GM19328 (cell line): Measurements from ENCODE around the gene HS6ST3.

ENCODE experiments used
- ATAC-seq: cut with Tn5 transposase; IDR thresholded peaks from one replicate; pipeline ENCODE4 v1.9.1; 2021; ENCODE audit warnings: mild to moderate bottlenecking, moderate library complexity; ENCODE audit not compliant: unreplicated experiment

The HS6ST3 gene

GRCh38 chr13:96696389-96696900, 606.5 kb downstream of the HS6ST3 start:
- no peak for ATAC-seq

- ATAC-seq = no peak
Observed at GRCh38 chr13:96700657-96701056, 610.8 kb downstream of the HS6ST3 start.

- ATAC-seq = no peak
Observed at GRCh38 chr13:96707146-96707545, 617.2 kb downstream of the HS6ST3 start.

GRCh38 chr13:96710166-96710862, 620.4 kb downstream of the HS6ST3 start:
- no peak for ATAC-seq

- ATAC-seq = no peak
Observed at GRCh38 chr13:96720446-96720845, 630.5 kb downstream of the HS6ST3 start.

GRCh38 chr13:96726651-96727050, 636.7 kb downstream of the HS6ST3 start:
- no peak for ATAC-seq

- no peak for ATAC-seq
Observed at GRCh38 chr13:96728463-96728862, 638.6 kb downstream of the HS6ST3 start.

GRCh38 chr13:96730676-96731075, 640.8 kb downstream of the HS6ST3 start:
- no peak for ATAC-seq

GRCh38 chr13:96734499-96734898, 644.6 kb downstream of the HS6ST3 start:
- ATAC-seq = no peak

- ATAC-seq = no peak
Observed at GRCh38 chr13:96741779-96742178, 651.9 kb downstream of the HS6ST3 start.

- ATAC-seq = no peak
Observed at GRCh38 chr13:96743296-96744089, 653.6 kb downstream of the HS6ST3 start.

- no peak for ATAC-seq
Observed at GRCh38 chr13:96744367-96745331, 654.7 kb downstream of the HS6ST3 start.

GRCh38 chr13:96746886-96747285, 657.0 kb downstream of the HS6ST3 start:
- ATAC-seq = no peak

- no peak for ATAC-seq
Observed at GRCh38 chr13:96749825-96750224, 659.9 kb downstream of the HS6ST3 start.

- no peak for ATAC-seq
Observed at GRCh38 chr13:96751089-96751488, 661.2 kb downstream of the HS6ST3 start.

GRCh38 chr13:96762876-96763275, 673.0 kb downstream of the HS6ST3 start:
- no peak for ATAC-seq

- no peak for ATAC-seq
Observed at GRCh38 chr13:96766306-96766705, 676.4 kb downstream of the HS6ST3 start.

GRCh38 chr13:96768524-96768923, 678.6 kb downstream of the HS6ST3 start:
- ATAC-seq = no peak

- ATAC-seq = no peak
Observed at GRCh38 chr13:96769874-96770273, 680.0 kb downstream of the HS6ST3 start.

GRCh38 chr13:96771486-96772367, 681.8 kb downstream of the HS6ST3 start:
- no peak for ATAC-seq
